Measurements from ENCODE around the gene RBM39. TPM values are rescaled to one million over a fixed set of nuclear protein-coding genes. Genes with fewer than 3 reads are reported as not detected.
A peak's percentile ranks its signal among the peaks of the same experiment; 100 is the strongest.

Gene RBM39
- total RNA-seq, 2 experiments from 2014 or later, result 333 to 358 TPM

GRCh38 chr20:35702824-35703695, 39.0 kb downstream of the RBM39 start:
- H3K4me3 Mint-ChIP-seq, result no peak overlapping the region
- H3K27ac Mint-ChIP-seq, result peak overlapping the region; percentile 43

GRCh38 chr20:35702051-35702823, 39.8 kb downstream of the RBM39 start:
- Mint-ChIP-seq H3K36me3 (ENCODE audit: low read depth) (peaks cover 73% of the 10 kb centered on the region), H3K9me3 (ENCODE audit: insufficient read depth) (no peaks in the 10 kb centered on the region), H3K27ac (peak overlapping the region; percentile 43), H3K27me3 (ENCODE audit: low read depth) (no peaks in the 10 kb centered on the region), H3K4me3 (no peak overlapping the region), H3K4me1 (ENCODE audit: low read depth) (peaks cover 48% of the 10 kb centered on the region)
- DNase-seq (no peak), ATAC-seq (no peak)
- POLR2A ChIA-PET, result interaction anchor here (0.6 to 4.4 kb wide), 6 partner anchors 11 to 212 kb away, joined by 3 to 36 read pairs (median 4); partner anchors contain the start of gene RBM39
- CTCF ChIA-PET, result interaction anchor here (0.6 to 1.6 kb wide), 6 partner anchors 14 to 195 kb away, joined by 3 to 5 read pairs (median 3); partner anchors contain the start of gene RBM39

More at GRCh38 chr20:35702824-35703695, 39.0 kb downstream of the RBM39 start:
- H3K4me1 Mint-ChIP-seq (ENCODE audit: low read depth), result peaks cover 42% of the 10 kb centered on the region
- H3K36me3 Mint-ChIP-seq (ENCODE audit: low read depth), result peaks cover 73% of the 10 kb centered on the region
- no peaks in the 10 kb centered on the region for H3K27me3 Mint-ChIP-seq (ENCODE audit: low read depth)
- ChIA-PET POLR2A (interaction anchor here (0.7 to 4.4 kb wide), 5 partner anchors 10 to 84 kb away, joined by 3 to 36 read pairs (median 3); partner anchors contain the start of gene RBM39), CTCF (interaction anchor here (1.0 to 1.6 kb wide), 4 partner anchors 20 to 84 kb away, joined by 3 to 5 read pairs (median 4); partner anchors contain the start of gene RBM39)
- no peaks in the 10 kb centered on the region for H3K9me3 Mint-ChIP-seq (ENCODE audit: insufficient read depth)
- peak; percentile 16 for DNase-seq
- ATAC-seq, result no peak

- DNase-seq (no peak), ATAC-seq (no peak)
- Mint-ChIP-seq H3K27me3 (ENCODE audit: low read depth) (no peaks in the 10 kb centered on the region), H3K27ac (peak overlapping the region; percentile 99), H3K9me3 (ENCODE audit: insufficient read depth) (no peaks in the 10 kb centered on the region), H3K4me3 (peak overlapping the region; percentile 84), H3K4me1 (ENCODE audit: low read depth) (peaks cover 48% of the 10 kb centered on the region), H3K36me3 (ENCODE audit: low read depth) (peaks cover 69% of the 10 kb centered on the region)
- ChIA-PET POLR2A (interaction anchor here (1.1 to 4.4 kb wide), 7 partner anchors 19 to 208 kb away, joined by 3 to 36 read pairs (median 9); partner anchors contain the start of genes CPNE1, RBM12 and RBM39), CTCF (interaction anchor here (0.8 to 2.7 kb wide), 4 partner anchors 12 to 253 kb away, joined by 3 to 13 read pairs (median 4); partner anchors contain the start of gene SCAND1)
These were observed 41.4 kb downstream of the RBM39 start for GRCh38 chr20:35700625-35701148.

- no peak for DNase-seq
- Mint-ChIP-seq H3K4me1 (ENCODE audit: low read depth) (peaks cover 52% of the 10 kb centered on the region), H3K9me3 (ENCODE audit: insufficient read depth) (no peaks in the 10 kb centered on the region)
These were observed 42.0 kb downstream of the RBM39 start for GRCh38 chr20:35699957-35700624.

GRCh38 chr20:35699127-35699956, 42.7 kb downstream of the RBM39 start, which contains the start of the genes NFS1 and ROMO1:
TSS of gene NFS1 (minus strand) at chr20:35699352. CDS start at chr20:35699288, 64 bp downstream.
TSS of gene ROMO1 (plus strand) at chr20:35699405. CDS start at chr20:35699633, 228 bp downstream.
- ChIA-PET POLR2A (interaction anchor here (0.5 to 4.4 kb wide), 14 partner anchors 9 to 255 kb away, joined by 3 to 36 read pairs (median 4); partner anchors contain the start of genes CEP250, CPNE1, RBM12 and RBM39), CTCF (interaction anchor here (0.6 to 2.7 kb wide), 9 partner anchors 11 to 254 kb away, joined by 3 to 13 read pairs (median 4); partner anchors contain the start of genes RBM39 and SCAND1)
- H3K4me1 Mint-ChIP-seq (ENCODE audit: low read depth), result peaks cover 49% of the 10 kb centered on the region
- no peaks in the 10 kb centered on the region for H3K27me3 Mint-ChIP-seq (ENCODE audit: low read depth)
- peak within 1 kb of the TSS; percentile 99 for H3K27ac Mint-ChIP-seq
- H3K36me3 Mint-ChIP-seq (ENCODE audit: low read depth), result peaks cover 63% of the 10 kb centered on the region
- DNase-seq (peak; percentile 91), ATAC-seq (peak; percentile 88)
- H3K4me3 Mint-ChIP-seq, result peak within 1 kb of the TSS; percentile 84
- H3K9me3 Mint-ChIP-seq (ENCODE audit: insufficient read depth), result no peaks in the 10 kb centered on the region

More at GRCh38 chr20:35699957-35700624, 42.0 kb downstream of the RBM39 start:
- ATAC-seq, result no peak
- H3K36me3 Mint-ChIP-seq (ENCODE audit: low read depth), result peaks cover 68% of the 10 kb centered on the region
- ChIA-PET POLR2A (interaction anchor here (1.0 to 4.4 kb wide), 11 partner anchors 8 to 254 kb away, joined by 3 to 36 read pairs (median 6); partner anchors contain the start of genes CPNE1, RBM12, RBM39 and SCAND1), CTCF (interaction anchor here (0.8 to 2.7 kb wide), 8 partner anchors 20 to 254 kb away, joined by 3 to 13 read pairs (median 4); partner anchors contain the start of genes RBM39 and SCAND1)
- H3K27ac Mint-ChIP-seq, result peak overlapping the region; percentile 99
- peak overlapping the region; percentile 84 for H3K4me3 Mint-ChIP-seq
- H3K27me3 Mint-ChIP-seq (ENCODE audit: low read depth), result no peaks in the 10 kb centered on the region

GRCh38 chr20:35698298-35699126, 43.5 kb downstream of the RBM39 start:
- H3K9me3 Mint-ChIP-seq (ENCODE audit: insufficient read depth), result no peaks in the 10 kb centered on the region
- ChIA-PET CTCF (interaction anchor here (1.1 to 1.5 kb wide), 2 partner anchors 35 to 81 kb away, joined by 3 to 4 read pairs; no protein-coding TSS in a partner anchor), POLR2A (interaction anchor here (1.0 to 4.4 kb wide), 6 partner anchors 16 to 256 kb away, joined by 3 to 36 read pairs (median 6); partner anchors contain the start of genes CEP250, CPNE1, RBM12 and RBM39)
- peaks cover 55% of the 10 kb centered on the region for H3K36me3 Mint-ChIP-seq (ENCODE audit: low read depth)
- no peaks in the 10 kb centered on the region for H3K27me3 Mint-ChIP-seq (ENCODE audit: low read depth)
- H3K27ac Mint-ChIP-seq, result peak overlapping the region; percentile 88
- peak overlapping the region; percentile 84 for H3K4me3 Mint-ChIP-seq
- ATAC-seq, result peak; percentile 46
- DNase-seq, result peak; percentile 49
- peaks cover 45% of the 10 kb centered on the region for H3K4me1 Mint-ChIP-seq (ENCODE audit: low read depth)

- DNase-seq (no peak), ATAC-seq (no peak)
- peak overlapping the region; percentile 84 for H3K4me3 Mint-ChIP-seq
- H3K36me3 Mint-ChIP-seq (ENCODE audit: low read depth), result peaks cover 53% of the 10 kb centered on the region
- H3K27ac Mint-ChIP-seq, result peak overlapping the region; percentile 88
- ChIA-PET POLR2A (no interaction called here), CTCF (no interaction called here)
- H3K27me3 Mint-ChIP-seq (ENCODE audit: low read depth), result no peaks in the 10 kb centered on the region
- peaks cover 43% of the 10 kb centered on the region for H3K4me1 Mint-ChIP-seq (ENCODE audit: low read depth)
- no peaks in the 10 kb centered on the region for H3K9me3 Mint-ChIP-seq (ENCODE audit: insufficient read depth)
These were observed 44.3 kb downstream of the RBM39 start for GRCh38 chr20:35697696-35698297.

- no peak overlapping the region for H3K27ac Mint-ChIP-seq
- H3K9me3 Mint-ChIP-seq (ENCODE audit: insufficient read depth), result no peaks in the 10 kb centered on the region
- DNase-seq (no peak), ATAC-seq (no peak)
- CTCF ChIA-PET, result no interaction called here
- POLR2A ChIA-PET, result no interaction called here
- no peaks in the 10 kb centered on the region for H3K27me3 Mint-ChIP-seq (ENCODE audit: low read depth)
- H3K4me3 Mint-ChIP-seq, result no peak overlapping the region
- peaks cover 39% of the 10 kb centered on the region for H3K36me3 Mint-ChIP-seq (ENCODE audit: low read depth)
- peaks cover 37% of the 10 kb centered on the region for H3K4me1 Mint-ChIP-seq (ENCODE audit: low read depth)
These were observed 46.1 kb downstream of the RBM39 start for GRCh38 chr20:35695978-35696377.

GRCh38 chr20:35695245-35695749, 46.8 kb downstream of the RBM39 start:
- Mint-ChIP-seq H3K27me3 (ENCODE audit: low read depth) (no peaks in the 10 kb centered on the region), H3K4me3 (no peak overlapping the region), H3K4me1 (ENCODE audit: low read depth) (peaks cover 30% of the 10 kb centered on the region), H3K9me3 (ENCODE audit: insufficient read depth) (no peaks in the 10 kb centered on the region), H3K36me3 (ENCODE audit: low read depth) (peaks cover 40% of the 10 kb centered on the region), H3K27ac (no peak overlapping the region)
- DNase-seq (no peak), ATAC-seq (no peak)
- CTCF ChIA-PET, result no interaction called here
- POLR2A ChIA-PET, result no interaction called here
